HuH-7 (cell line): ENCODE results near the gene SERP1.

Experiments
- DNase-seq: peaks from one replicate; pipeline ENCODE4 v3.0.0; 2011; ENCODE audit warnings: low spot score

Gene SERP1

DNA sequence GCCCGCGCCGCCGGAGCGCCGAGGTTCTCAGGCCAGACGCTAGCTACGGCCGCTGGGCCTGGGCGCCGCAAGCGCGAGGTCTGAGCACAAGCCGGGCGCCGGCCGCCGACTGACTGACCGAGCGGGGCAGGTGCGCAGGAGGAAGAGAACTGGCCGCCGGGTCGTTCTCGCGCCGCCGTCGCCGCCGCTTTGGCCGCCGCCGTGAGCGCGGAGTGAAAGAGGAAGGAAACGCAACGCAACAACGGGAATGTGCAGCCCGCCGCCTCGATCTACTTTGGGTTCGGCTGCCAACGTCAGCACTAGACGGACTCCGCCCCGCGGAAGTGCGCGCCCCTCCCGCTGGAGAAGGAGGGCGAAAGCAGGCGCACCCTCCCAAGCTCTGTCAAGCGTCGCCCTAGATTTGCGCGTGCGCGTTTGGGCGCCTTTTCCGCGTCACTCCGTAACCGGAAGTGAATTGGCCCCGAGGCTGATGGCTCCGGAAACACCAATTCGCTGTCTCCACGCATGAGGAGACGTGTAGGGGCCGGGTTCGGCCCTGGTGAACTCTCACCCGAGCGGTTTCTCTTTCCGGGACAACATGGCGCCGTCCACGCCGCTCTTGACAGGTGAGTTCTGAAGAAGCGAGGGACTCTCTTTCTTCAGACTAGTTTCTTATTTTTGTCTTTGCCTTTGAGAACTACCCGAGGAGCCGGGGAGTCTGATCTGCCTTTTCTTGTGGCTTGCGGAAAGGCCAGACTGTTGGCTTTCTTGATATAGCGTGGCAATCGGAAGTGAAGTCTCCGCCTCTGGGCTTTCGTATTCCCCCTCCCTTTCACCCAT, at the start of gene SERP1, which contains the start of gene EIF2A:
Gene SERP1, minus strand, starts transcription at position 271 of the 819 bp plus-strand sequence. CDS start 361 bp downstream, outside the sequence.
Gene EIF2A, plus strand, starts transcription at position 562 of the 819 bp plus-strand sequence. Its CDS starts 16 bp downstream, at position 578.
- DNase-seq, result peak; percentile 77

DNA sequence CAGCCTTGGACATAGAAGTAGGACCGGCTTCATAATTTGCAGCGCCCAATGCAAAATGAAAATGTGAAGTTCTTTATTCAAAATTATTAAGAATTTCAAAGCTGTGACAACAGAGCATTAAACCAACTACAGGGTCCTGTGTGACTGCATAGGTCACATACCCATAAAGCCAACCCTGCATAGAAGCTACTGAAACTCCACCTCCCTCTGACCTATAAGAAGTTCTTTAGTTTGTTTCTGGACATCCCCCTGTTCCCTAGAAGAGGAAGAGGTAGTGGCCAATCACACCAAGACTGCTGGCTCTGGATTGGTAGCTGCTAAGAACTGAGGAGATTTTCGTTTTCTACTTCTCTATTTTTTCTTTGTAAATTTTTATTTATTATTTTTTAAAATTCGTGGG, 47.9 kb upstream of the SERP1 start:
- no peak for DNase-seq

DNA sequence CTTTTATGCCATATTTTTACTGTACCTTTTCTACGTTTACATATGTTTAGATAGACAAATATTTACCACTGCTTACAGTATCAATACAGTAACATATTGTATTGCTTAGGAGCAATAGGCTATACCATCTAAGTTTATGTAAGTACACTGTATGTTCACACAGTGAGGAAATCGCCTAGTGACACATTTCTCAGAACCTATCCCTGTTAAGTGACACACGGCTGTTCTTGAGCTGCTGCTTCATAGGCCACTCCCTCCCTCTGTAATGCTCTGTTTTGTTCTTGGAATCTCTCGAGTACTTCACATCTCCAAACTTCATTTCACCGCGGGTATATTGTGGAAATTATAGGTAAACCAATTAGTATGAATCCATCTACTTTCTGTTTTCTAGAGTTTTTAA, 43.5 kb upstream of the SERP1 start:
- no peak for DNase-seq

DNA sequence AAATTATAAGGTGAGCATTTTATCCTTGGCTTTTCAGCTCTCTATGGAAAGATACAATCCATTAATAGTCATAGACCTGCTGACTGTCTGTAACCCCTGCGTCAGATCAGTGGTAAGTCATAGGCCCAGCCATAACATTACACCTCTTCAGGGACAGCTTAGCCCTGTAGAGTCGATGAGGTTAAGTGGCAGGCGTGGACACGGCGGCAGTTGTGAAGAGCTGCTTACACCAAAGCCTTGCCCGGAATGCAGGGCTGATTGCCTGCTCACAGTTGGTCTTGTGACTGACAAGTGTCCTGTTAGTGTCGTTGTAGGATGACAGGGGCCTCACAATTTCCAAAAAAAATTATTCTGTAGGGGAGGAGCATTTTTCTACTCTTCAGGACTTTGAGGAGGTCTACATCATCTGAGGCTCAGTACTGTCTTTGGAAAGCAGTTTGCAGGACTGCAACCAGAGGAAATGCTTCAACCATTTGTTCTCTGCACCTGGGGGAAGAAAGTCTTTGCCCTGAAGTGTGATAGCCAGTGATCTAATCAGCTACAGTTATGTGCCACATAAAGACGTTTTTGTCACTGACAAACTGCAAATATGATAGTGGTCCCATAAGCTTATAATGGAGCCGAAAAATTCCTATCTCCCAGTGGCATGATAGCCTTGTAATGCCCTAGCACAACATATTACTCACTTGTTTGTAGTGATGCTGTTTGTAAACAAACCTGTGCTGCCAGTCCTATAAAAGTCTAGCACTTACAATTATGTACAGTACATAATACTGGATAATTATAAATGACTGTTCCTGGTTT, 41.9 kb upstream of the SERP1 start:
- no peak for DNase-seq

DNA sequence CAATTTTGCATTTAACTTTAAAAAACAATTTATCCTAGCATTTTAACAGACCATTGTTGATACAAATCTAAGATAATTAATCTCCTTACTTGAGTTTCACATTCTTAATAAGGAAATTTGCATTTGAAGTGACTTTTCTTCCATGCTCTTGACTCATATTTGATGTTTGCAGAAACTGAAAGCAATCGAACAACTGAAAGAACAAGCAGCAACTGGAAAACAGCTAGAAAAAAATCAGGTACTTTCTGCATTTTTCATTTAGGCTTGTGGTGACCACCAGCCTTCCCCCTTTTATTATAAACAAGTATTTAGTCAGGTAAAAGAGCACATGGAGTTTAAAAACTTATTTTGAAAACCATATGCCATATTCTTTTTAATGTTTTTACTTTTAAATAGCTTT, 36.7 kb upstream of the SERP1 start:
- DNase-seq, result no peak

DNA sequence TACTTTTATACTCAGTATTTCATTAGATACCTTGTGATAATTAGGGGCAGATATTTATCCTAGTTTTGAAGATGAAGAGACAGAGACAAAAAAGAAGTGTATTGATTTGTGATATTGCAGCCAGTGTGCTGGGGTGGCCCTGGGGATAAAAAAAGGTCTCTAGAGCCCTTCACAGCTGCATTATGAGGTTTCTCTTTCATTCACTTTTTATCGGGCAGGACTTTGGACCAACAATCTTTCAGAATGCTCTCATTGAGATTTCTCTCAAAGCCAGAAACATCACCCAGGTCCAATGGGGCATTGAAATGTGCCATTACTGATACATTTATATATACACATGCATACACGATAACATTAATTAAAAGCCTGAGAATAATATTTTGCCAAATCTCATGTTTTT, 36.3 kb upstream of the SERP1 start:
- DNase-seq, result no peak

DNA sequence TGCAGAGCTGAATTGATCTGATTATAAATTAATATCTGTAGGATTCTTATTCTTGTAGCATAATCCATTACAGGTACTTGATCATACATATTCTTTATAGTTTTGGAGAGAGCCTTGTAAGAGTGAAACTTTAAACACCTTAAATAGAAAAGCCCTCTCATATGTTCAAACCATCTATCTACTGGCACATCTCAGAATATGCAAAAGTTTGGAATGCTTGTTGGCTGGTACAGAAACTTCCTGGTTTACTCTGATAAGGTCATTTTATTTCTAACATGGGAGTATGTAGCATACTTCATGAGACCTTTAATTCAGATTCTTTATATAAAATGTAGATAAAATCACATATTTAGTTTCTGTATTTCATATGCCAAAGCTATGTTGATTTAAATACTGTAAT, 34.9 kb upstream of the SERP1 start:
- DNase-seq, result no peak

DNA sequence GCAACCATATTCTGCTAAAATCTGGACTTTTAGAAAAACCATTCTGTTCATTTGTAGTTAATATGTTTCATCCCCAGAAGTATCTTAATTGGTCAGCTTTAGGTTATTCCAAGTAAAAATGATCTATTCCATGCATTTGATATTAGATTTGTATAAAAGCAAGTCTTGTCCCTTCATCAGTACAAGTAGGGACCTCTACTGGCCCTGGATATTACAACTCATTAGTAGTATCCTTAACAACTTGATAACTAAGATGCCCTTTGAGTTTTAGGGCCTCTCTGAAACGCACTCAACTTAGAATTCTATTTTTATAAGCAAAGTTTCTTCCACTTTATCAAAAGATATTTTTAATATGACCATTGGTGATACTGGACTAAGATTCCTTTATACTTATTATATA, 31.6 kb upstream of the SERP1 start:
- DNase-seq, result no peak

DNA sequence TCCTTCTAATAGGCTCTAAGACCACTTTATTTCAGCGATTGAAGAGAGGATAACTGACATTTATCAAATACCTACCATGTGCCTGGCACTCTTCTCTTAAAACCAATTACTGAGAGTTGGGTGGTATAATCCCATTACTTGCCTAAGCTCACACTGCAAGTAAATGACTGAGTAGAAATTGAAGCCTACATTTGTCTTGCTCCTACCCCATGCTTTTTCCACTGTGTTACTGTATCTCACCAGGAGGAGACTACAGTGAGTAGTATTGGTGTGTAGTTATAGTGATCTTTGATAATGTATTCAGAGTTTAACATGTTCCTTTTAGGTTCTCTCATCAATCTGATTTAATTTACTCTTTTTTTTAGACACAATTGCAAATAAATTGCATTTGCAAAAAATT, 21.0 kb upstream of the SERP1 start:
- DNase-seq, result no peak

DNA sequence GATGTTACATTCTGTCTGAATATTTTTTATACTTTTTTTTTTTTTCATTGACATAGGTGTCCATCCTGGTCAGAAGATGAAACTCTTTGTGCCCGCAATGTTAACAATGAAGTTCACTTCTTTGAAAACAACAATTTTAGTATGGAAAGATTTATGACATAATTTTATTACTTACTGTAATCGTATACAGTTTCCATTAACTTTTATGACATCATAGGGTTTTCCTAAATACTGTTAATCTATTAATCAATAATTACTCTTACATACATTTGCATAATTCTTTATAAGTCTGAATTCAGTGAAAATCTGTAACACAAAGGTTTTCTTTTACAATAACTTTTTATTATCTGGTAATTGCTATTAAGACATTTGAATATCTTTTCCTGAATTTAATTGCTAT, 17.9 kb upstream of the SERP1 start:
- no peak for DNase-seq

DNA sequence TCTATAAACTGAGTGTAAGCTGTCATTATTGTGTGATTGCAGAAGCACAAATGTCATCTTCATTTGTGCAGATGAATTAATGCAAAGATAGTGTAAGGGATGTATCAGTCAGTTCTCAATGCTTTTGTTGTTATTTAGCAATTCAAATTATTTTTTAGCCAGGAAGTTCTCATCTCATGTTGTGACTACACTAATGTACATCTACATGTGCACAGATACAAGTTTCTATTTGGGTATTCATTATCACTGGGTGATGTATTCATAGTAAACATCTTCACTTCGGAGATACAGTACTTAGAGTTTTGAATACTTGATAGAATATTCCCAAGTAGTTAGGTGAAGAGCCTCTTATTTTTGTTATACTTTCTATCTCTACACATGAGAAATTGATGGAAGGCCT, 11.4 kb upstream of the SERP1 start:
- no peak for DNase-seq

DNA sequence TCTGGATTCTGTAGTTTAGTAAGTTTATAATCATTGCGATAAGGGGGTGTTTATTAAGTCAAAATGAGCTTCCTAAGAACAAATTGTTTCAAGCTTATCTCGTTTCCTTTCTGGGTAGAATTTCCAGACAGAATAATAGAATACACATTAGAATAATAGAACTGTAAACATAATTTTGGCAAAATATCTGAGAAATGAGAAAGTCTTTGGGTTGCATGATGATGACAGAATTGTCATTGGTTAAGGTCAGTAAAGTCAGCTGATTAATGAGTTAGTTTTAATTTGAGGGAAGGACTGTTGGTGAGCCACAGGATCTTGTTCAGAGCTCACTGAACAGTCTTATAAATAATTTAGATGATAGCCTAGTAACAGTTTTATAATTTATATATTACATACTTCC, 10.5 kb upstream of the SERP1 start:
- DNase-seq, result no peak

DNA sequence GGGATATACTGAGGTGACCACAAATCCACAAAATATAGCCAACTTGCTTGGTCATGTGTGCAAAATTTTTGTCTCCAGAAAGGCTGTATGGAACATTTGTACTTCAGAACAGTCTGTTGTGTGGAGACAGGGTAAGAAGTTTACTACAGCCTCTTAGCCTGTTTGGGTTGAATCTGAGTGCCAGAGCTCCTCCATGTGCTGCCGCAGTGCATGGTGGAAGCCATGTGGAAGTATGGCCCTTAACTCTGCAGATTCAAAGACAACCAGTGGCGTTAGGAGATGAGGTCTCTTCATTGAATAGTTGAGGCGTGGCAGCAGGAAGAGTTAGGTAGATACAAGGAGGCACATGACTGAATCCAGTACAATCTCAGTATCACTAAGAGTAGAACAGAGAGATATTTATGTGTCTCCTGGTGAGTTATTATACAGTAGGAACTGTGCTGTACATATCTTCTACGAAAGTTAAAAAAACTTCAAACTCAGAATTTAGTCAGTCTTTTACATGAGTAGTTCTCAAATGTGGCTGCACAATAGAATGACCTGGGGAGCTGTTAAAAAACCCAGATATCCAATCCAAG, 9.7 kb upstream of the SERP1 start:
- DNase-seq, result no peak

DNA sequence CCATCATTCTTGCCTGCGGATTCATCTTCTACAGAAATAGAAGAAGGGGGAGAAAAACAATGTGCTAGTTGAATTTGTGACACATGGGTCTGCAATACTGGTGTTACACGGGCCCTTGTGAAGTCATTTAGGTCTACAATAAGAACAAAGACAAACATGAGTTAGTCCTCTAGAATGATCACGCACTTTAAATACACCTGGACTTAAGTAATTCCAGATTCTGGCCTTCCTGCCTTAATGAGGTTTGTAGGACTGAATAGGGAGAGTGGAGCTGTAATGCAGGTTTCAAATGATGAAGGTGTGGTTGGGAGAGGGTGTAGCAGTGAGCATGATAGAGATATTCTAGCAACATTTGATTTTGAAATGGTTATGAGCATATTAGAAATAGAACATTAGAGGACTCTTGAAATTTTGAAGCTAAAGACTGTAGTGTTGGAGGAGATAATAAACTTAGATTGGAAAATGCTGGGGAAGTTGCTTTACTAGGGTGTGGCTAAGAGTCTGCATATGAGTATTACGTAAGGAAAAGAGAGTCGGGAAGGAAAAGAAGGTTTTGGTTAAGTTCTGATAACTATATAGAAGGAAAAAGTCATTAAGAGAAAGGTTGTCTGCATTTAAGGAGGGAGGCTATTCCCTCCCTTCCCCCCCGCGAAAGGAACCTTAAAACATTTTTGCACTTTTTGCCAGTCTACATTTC, 897 bp upstream of the SERP1 start:
- no peak for DNase-seq

DNA sequence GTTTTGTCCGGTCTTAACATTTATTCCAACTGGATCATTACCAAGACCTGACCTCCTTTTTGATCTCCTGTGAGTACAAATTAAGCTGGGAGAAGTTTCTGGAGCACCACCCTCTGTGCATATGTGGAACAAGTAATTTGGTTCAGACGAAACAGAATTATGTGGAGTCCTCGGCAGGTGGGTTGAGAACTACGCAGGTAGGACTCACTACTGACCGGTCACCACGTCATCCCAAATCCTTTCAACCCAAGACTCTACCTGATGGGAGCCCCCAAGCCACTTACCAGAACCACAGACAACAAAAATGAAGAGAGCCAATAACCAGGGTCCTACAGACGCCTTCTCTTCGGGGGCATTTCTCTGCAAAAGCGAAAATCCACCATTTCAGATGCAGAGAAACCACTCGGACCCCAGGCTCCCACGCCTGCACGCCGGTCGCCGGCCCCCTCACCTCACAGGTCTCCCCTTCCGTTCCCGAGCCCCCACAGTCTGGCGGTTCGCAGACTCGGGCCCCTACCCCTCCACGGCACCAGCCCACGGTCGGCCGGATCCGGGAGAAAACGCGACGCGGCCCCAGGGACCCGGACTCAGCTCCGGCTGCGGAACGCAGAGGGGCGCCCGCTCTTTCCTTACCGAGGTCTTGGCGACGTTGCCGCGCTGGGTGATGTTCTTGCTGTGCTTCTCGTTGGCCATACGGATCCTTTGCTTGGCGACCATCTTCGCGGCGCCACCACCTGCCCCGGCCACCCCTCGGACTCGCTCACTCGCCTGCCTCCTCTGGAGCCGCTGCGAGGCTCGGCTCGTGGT, 674 bp downstream of the SERP1 start:
- DNase-seq, result peak; percentile 4

DNA sequence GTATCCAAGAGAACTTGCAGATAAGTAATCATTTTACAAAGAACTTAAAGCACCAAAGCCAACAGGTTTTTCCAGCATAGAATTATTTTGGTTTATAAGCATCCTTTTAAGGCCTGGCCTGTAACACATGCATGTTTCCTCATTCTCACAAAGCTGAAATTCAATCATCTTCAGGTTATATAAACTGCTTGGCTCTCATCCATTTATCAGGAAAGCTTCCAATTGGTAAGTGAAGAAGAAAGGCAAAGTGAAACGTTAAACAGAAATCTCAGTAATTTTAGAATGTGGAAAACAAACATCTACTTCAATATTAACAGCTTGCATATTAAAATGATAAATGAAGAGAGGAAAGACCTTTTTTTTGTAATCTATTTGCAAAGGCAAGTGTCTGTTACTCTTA, 1.6 kb downstream of the SERP1 start:
- no peak for DNase-seq

DNA sequence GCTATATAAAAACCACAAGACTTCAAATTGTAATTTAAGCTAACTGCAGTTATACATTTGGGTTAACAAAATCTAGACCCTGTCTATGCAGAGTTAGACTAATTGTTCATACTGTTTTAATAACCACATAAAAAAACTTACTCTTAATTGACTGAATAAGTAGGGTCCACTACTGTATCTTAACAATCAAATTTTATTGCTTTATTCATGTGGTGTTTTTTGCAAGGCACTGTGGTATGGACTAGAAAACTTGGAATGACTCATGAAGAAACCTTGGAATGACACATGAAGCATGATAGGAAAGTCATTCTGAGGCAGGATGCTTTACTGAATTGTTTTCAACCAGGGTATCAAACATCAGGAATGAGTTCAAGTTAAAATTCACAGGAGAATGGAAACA, 2.3 kb downstream of the SERP1 start:
- DNase-seq, result no peak

DNA sequence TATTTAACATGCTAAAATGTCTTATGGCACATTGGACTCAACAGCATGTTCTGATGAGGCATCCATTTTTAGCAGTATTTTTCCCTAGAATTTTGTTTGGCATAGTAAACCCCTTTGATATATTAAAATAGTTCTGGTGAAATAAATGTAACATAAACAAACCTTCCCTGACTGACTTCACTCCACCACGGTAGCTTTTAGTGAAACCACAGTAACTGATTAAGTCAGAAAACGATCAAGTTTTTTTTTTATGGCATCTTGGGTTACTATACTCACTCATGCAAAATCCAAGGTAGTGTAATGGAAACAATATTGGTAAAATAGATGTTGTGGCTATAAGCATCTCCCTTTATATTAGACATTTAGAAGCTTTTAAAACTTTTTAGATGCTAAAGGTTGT, 2.8 kb downstream of the SERP1 start:
- no peak for DNase-seq

DNA sequence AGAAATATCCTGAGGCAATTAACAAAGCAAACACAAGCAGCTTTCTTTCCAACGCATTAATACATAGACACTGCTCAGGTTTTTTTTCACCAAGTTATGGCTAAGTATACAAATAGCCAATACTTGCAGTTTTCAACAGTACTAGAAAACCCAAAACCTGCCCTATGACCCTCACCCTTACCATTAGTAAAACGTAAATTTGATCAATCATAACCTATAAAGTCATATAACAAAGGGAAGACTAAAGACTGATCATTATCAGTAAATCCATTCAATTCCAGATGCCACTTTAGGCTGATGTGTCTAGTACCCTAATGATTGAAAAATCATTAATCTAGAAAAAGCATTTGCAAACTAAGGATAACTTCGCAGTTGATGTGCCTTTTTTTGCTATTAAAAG, 3.2 kb downstream of the SERP1 start:
- DNase-seq, result no peak

DNA sequence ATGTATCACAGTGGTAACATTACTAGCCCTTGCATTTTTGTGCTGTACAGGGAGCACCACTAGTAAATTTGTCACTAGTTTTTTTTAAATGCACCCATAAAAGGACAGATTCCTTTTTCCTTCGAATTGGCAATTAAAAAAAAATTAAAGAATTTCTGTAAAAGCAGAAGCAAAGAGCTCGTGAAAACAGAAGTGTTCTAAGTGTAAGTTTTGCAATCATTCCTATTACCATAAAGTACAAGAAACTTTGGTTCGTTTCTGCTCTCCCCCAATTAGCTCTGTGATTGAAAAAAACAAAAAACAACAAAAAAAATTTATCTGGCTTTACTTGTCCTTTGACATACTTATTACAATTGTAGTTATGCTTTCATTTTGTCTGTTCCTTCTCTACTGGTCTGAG, 5.3 kb downstream of the SERP1 start:
- DNase-seq, result no peak

DNA sequence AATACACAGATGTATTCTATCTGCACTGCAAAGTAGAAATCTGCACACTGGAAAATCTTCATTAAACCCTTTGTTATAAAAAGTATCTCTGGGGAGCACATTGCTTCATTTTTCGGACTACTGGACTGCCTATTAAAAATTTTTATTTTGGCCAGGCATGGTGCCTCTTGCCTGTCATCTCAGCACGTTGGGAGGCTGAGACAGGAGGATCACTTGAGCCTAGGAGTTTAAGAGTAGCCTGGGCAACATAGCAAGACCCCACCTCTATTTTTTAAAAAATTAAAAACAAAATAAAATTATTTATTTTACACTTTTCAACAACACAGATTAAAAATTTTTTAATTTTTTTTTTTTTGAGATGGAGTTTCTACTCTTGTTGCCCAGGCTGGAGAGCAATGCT, 6.0 kb downstream of the SERP1 start:
- DNase-seq, result no peak
